Astrocyte (in vitro differentiated cells and primary cell): ENCODE results near the gene CCDC38.

Source experiments
- EZH2 ChIP-seq: IDR thresholded peaks from 2 replicates; pipeline ENCODE4 v1.6.1; 2012; ENCODE audit warnings: mild to moderate bottlenecking, low read length, inconsistent platforms; ENCODE audit not compliant: insufficient read depth
- TF ChIP-seq, protein P1 (sequence below): IDR thresholded peaks from 2 replicates; pipeline ENCODE4 v1.5.1; 2011; ENCODE audit warnings: low read depth, mild to moderate bottlenecking, inconsistent platforms, low read length, moderate library complexity; ENCODE audit not compliant: insufficient read depth

DNA sequence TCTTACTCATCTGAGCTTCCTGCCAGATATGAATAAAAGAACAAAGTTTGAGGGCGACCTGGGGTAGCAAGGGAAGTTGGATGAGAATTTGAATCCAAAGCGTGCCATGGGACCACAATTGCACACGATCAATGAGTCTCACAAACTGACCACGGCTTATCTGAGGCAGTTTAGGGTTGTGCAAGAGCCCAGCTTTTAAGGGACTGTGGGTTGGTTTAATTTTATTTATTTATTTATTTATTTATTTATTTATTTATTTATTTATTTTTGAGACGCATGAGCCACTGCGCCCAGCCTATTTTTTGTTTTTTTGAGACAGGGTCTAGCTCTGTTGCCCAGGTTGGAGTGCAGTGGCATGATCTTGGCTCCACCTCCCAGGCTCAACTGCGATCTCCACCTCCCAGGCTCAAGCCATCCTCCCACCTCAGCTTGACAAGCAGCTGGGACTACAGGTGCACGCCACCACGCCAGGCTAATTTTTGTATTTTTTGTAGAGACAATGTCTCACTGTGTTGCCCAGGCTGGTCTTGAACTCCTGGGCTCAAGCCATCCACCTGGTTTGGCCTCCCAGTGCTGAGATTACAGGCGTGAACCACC is 1.8 kb upstream of the CCDC38 start:
- TF ChIP-seq, protein P1, sequence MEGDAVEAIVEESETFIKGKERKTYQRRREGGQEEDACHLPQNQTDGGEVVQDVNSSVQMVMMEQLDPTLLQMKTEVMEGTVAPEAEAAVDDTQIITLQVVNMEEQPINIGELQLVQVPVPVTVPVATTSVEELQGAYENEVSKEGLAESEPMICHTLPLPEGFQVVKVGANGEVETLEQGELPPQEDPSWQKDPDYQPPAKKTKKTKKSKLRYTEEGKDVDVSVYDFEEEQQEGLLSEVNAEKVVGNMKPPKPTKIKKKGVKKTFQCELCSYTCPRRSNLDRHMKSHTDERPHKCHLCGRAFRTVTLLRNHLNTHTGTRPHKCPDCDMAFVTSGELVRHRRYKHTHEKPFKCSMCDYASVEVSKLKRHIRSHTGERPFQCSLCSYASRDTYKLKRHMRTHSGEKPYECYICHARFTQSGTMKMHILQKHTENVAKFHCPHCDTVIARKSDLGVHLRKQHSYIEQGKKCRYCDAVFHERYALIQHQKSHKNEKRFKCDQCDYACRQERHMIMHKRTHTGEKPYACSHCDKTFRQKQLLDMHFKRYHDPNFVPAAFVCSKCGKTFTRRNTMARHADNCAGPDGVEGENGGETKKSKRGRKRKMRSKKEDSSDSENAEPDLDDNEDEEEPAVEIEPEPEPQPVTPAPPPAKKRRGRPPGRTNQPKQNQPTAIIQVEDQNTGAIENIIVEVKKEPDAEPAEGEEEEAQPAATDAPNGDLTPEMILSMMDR, result no peak
- TF ChIP-seq EZH2, result no peak
